ENCODE data around the gene ZNF358.

Gene ZNF358

DNA sequence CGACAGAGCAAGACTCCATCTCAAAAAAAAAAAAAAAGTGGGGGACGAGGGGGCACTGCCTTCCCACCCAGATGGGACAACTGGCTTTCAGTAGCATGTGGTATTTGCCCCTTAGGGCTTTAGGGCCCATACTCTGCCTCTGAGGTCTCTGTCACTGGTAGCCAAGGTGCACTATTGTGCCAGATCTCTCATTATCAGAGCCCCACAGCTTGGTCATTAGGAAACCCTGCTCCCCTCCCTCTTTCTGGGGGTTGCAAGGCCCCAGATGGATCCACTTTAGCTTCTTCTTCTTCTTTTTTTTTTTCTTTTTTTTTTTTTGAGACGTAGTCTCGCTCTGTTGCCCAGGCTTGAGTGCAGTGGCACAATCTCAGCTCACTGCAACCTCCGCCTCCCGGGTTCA lies 11.2 kb upstream of the ZNF358 start:
- Histone ChIP-seq H3K27me3 (peaks cover 0 to 49% of the 10 kb centered on the region in 2 donors), H3K27ac (no peak overlapping the region), H3K4me3 (no peak overlapping the region), H3K36me3 (no peaks in the 10 kb centered on the region), H3K9me3 (no peaks in the 10 kb centered on the region), H3K4me1 (peaks cover 0 to 28% (median 20%) of the 10 kb centered on the region in 4 donors)
- TF ChIP-seq, protein P1, sequence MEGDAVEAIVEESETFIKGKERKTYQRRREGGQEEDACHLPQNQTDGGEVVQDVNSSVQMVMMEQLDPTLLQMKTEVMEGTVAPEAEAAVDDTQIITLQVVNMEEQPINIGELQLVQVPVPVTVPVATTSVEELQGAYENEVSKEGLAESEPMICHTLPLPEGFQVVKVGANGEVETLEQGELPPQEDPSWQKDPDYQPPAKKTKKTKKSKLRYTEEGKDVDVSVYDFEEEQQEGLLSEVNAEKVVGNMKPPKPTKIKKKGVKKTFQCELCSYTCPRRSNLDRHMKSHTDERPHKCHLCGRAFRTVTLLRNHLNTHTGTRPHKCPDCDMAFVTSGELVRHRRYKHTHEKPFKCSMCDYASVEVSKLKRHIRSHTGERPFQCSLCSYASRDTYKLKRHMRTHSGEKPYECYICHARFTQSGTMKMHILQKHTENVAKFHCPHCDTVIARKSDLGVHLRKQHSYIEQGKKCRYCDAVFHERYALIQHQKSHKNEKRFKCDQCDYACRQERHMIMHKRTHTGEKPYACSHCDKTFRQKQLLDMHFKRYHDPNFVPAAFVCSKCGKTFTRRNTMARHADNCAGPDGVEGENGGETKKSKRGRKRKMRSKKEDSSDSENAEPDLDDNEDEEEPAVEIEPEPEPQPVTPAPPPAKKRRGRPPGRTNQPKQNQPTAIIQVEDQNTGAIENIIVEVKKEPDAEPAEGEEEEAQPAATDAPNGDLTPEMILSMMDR (IDR thresholded peaks at IDR 0.05): no peak
- DNase-seq: no peak
- intact Hi-C loops (cut with DNase I; ENCODE audit: low total_unique reads): no loop called here

GRCh38 chr19:7505288-7505681 lies 10.6 kb upstream of the ZNF358 start:
- no peak overlapping the region for H3K4me3 ChIP-seq
- no peaks in the 10 kb centered on the region for H3K9me3 ChIP-seq
- H3K36me3 ChIP-seq: no peaks in the 10 kb centered on the region
- no peak for DNase-seq
- H3K4me1 ChIP-seq: peaks cover 0 to 28% (median 20%) of the 10 kb centered on the region in 4 donors
- H3K27ac ChIP-seq: no peak overlapping the region
- intact Hi-C loops (cut with DNase I; ENCODE audit: low total_unique reads): no loop called here
- peaks cover 0 to 45% of the 10 kb centered on the region in 2 donors for H3K27me3 ChIP-seq
- TF ChIP-seq, protein P1 (IDR thresholded peaks at IDR 0.05): no peak

GRCh38 chr19:7505682-7506384 lies 10.1 kb upstream of the ZNF358 start:
- H3K4me3 ChIP-seq: peak overlapping the region in 1 of 2 donors; percentile 10
- intact Hi-C loops (cut with DNase I; ENCODE audit: low total_unique reads): no loop called here
- no peak for DNase-seq
- peak overlapping the region in 1 of 2 donors; percentile 33 for H3K27ac ChIP-seq
- peaks cover 0 to 39% of the 10 kb centered on the region in 2 donors for H3K27me3 ChIP-seq
- no peaks in the 10 kb centered on the region for H3K36me3 ChIP-seq
- no peaks in the 10 kb centered on the region for H3K9me3 ChIP-seq
- TF ChIP-seq, protein P1 (IDR thresholded peaks at IDR 0.05): no peak
- H3K4me1 ChIP-seq: peaks cover 0 to 24% (median 16%) of the 10 kb centered on the region in 4 donors

DNA sequence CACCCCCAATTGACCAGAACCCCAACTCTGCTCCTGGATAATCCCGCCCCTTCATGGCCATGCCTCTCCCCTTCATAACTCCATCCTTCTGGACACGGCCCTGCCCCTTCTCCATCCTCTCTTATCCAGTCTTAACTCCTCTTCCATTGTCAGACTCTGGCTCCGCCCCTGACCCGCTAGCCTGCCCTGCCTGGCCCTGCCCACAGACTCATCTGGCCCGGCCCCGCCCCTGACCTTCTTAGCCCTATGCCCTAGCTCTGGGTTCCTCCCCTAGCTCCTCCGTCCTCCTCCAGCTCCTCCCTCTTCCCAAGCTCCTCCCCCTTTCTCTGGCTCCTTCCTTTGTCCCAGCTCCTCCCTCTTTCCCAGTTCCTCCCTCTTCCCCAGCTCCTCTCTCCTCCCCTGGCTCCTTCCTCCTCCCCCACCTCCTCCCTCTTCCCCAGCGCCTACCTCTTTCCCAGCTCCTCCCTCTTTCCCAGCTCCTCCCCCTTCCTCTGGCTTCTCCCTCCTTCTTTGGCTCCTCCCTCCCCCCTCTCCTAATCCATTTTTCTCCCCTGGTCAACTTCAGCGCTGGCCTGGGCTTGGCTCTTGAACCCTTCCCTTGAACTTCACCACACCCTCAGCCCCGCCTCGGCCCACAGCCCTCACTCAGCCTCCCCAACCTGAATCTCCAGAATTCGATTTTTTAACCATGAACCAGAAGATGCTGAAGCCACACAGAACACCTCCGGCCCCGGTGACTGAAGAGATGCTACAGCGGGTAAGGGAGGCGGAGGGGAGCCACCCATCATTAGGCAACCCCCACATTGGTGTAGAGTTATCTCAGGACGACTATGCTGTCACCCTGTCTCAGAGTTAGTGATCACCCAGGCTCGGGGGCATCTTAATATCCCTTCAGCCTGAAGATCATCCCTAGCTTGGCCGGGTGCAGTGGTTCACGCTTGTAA lies 9.2 kb upstream of the ZNF358 start:
- intact Hi-C loops (cut with DNase I; ENCODE audit: low total_unique reads): no loop called here
- Histone ChIP-seq H3K9me3 (no peaks in the 10 kb centered on the region), H3K4me3 (peak overlapping the region in 1 of 2 donors; percentile 10), H3K27ac (peak overlapping the region in 1 of 2 donors; percentile 33), H3K27me3 (peaks cover 0 to 31% of the 10 kb centered on the region in 2 donors), H3K36me3 (no peaks in the 10 kb centered on the region), H3K4me1 (peaks cover 0 to 18% (median 9%) of the 10 kb centered on the region in 4 donors)
- peak; percentile 84 to 87 for DNase-seq
- TF ChIP-seq, protein P1 (IDR thresholded peaks at IDR 0.05): no peak

DNA sequence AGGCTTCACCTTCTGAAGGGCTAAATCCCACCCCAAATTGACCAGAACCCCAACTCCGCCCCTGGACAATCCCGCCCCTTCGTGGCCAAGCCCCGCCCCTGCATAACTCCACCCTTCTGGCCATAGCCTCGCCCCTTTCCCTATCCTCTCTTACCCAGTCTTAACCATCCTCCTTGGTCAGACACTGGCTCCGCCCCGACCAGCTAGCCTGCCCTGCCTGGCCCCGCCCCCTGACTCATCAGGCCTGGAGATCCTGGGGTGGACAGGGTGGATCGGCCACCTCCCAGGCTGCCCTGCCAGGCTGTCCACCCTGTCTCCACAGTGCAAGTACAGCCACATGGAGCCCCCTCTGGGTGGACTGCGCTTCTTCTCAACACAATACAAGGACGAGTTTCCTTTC lies 8.0 kb upstream of the ZNF358 start:
- TF ChIP-seq, protein P1 (IDR thresholded peaks at IDR 0.05): no peak
- H3K9me3 ChIP-seq: no peaks in the 10 kb centered on the region
- H3K27ac ChIP-seq: no peak overlapping the region
- peaks cover 0 to 18% (median 9%) of the 10 kb centered on the region in 4 donors for H3K4me1 ChIP-seq
- no peaks in the 10 kb centered on the region for H3K36me3 ChIP-seq
- intact Hi-C loops (cut with DNase I; ENCODE audit: low total_unique reads): no loop called here
- H3K4me3 ChIP-seq: no peak overlapping the region
- H3K27me3 ChIP-seq: peaks cover 0 to 22% of the 10 kb centered on the region in 2 donors
- peak; percentile 82 to 87 for DNase-seq

All from tibial artery (tissue), 4 donors.